Medulla oblongata (tissue), 1 donor: ENCODE data around the gene MRPS27.

Experiments used
- DNase-seq: peaks from one replicate; pipeline ENCODE4 v3.0.0-alpha.2; 2015; ENCODE audit errors: extremely low spot score

The MRPS27 gene

GRCh38 chr5:72170101-72170500 is 149.9 kb downstream of the MRPS27 start:
- DNase-seq, result no peak
